Sigmoid colon (tissue), 4 donors: ENCODE measurements around the gene GNAS.

ENCODE experiments used
- CTCF ChIP-seq, 4 experiments: fragments of 450-650 bp in 3 of 4; fragments of 200-600 bp in 1 of 4; IDR thresholded peaks; one replicate each; pipeline ENCODE4 v1.5.1; 2016 to 2019; ENCODE audit warnings: antibody characterized with exemption in 4 of 4, mild to moderate bottlenecking in 3 of 4, moderate library complexity in 2 of 4
- EP300 ChIP-seq, 4 donors: sonication (generic); formaldehyde crosslinking; IDR thresholded peaks; one replicate each; pipeline ENCODE4 v1.6.1; 2017; ENCODE audit warnings: antibody characterized with exemption in 4 of 4
- POLR2AphosphoS5 ChIP-seq, 4 donors: sonication (generic); formaldehyde crosslinking; IDR thresholded peaks; one replicate each; pipeline ENCODE4 v1.6.1; 2017; ENCODE audit warnings: antibody characterized with exemption in 4 of 4

GRCh38 chr20:58842276-58842675 lies 10.2 kb upstream of the GNAS start:
- TF ChIP-seq EP300 (IDR thresholded peaks at IDR 0.05) (no peak), POLR2AphosphoS5 (IDR thresholded peaks at IDR 0.05) (no peak), CTCF (IDR thresholded peaks at IDR 0.05) (no peak)
